Stimulated activated CD4-positive, alpha-beta T cell treated with anti-CD3 and anti-CD28 coated beads, TNF-alpha, amount 100 ng/mL, for 4 hours (primary cell): ENCODE measurements around the gene CYSLTR2.

Source experiments
- DNase-seq, 3 experiments: peaks; one replicate each; pipeline ENCODE4 v3.0.0-alpha.2; 2020; ENCODE audit warnings: low read depth in 3 of 3

Gene CYSLTR2

GRCh38 chr13:48739386-48739964 lies 85.7 kb downstream of the CYSLTR2 start:
- DNase-seq = no peak

- DNase-seq = no peak
Measured at GRCh38 chr13:48741377-48741776, 87.6 kb downstream of the CYSLTR2 start.

- no peak for DNase-seq
Measured at GRCh38 chr13:48746821-48747220, 93.1 kb downstream of the CYSLTR2 start.

- no peak for DNase-seq
Measured at GRCh38 chr13:48748681-48749080, 95.0 kb downstream of the CYSLTR2 start.

GRCh38 chr13:48749144-48749543 lies 95.4 kb downstream of the CYSLTR2 start:
- no peak for DNase-seq

GRCh38 chr13:48749699-48750473 lies 96.2 kb downstream of the CYSLTR2 start:
- peak; percentile 26 to 46 (median 37) for DNase-seq

GRCh38 chr13:48750588-48751383 lies 97.1 kb downstream of the CYSLTR2 start:
- DNase-seq = no peak

GRCh38 chr13:48760626-48761025 lies 106.9 kb downstream of the CYSLTR2 start:
- no peak for DNase-seq
